Activated CD8-positive, alpha-beta memory T cell treated with anti-CD3 and anti-CD28 coated beads, Interleukin-2, amount 50 U/mL, for 1 hour (primary cell): ENCODE results near the gene NR2F1.

ENCODE experiments used
- DNase-seq: peaks from one replicate; pipeline ENCODE4 v3.0.0-alpha.2; 2020; ENCODE audit errors: extremely low read depth

Gene NR2F1

DNA sequence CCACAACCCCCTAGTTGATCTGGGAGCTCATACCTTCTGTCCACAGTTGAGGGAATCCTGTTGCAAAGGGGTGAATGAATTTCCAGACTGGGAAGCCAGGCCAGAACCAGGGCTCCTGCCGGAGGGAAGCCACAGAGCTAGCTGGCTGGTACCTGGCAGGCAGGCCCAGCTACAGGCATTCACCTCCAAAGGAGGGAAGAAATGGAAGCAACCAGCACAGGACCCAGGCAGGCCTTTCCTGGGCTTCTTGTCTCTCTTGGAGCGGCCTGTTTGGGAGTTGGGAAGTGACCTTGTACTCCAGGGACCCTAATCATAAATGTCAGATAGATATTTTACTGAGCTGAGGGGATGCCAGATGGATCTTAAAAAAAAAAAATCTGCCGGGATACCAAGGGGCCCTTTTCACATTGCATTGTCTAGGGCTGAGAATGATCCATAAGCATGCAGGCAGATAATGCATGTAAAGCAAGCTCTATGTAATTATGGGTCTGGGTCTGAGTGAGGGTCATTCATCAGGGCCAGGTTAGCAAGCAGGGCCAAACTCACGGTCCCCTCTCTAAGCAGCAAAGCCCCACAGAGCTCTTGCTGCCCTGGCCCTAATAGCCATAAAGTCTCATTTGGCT lies 8.4 kb downstream of the NR2F1 start:
- DNase-seq = no peak

DNA sequence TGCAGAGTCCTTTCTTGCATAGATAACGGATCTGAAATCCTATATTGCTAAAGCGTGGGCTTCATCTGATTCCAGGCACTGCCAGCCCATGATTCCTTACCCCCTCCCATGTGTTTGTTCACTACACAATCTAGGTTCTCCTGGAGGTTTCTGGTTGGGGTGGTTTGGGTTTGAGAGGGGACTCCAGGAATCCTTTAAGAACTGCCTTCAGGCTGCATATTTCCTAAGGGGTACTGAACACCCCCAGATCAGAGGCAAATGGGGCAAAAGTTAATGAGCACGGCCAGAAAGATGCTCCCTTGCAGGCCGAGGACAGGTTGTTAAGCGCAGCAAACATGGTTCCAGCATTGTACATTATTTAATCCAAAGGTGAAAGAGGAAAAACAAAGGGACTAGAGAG lies 9.9 kb downstream of the NR2F1 start:
- no peak for DNase-seq

- no peak for DNase-seq
Measured at GRCh38 chr5:93593476-93594131, 10.6 kb downstream of the NR2F1 start.

DNA sequence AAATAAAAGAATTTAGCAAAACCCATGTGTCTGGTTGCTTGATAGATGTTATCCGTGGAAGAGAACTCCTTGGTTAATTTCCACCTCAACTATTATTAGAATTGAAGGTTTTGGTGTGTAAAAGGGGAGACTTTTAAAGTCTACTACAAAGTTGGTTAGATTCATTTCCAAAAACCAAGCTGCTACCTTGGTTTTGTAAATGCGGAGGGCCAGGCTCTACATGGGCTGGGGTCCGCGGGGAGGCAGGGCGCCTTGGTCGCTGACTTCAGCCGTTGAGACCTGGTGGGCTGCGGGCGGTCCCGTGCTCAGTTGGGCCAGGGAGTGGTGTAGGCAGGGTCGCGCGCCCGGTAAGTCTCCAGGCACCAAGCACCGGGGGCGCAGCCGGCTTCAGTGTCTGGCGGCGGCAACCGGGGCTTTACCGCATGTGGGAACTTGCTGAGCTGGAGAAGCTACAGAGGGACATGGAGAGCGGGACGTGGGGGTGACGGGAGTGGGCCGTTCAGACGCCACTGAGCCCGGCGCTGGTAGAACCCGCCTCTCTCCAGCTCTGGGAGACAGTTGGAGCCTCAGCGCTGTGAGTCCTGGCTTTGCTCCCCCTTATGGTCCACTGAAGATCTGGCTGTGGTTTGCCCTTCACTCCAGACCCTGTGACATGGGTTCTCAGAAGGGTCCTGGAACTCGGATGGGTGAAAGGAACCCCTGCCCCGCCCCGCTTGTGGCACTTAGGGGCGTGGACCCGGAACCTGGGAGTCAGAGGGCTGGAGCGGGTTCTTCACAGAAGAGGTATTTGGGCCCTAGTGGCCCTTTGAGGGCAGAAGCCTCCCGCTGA lies 11.8 kb downstream of the NR2F1 start:
- DNase-seq = no peak

- DNase-seq = no peak
Measured at GRCh38 chr5:93595420-93596147, 12.6 kb downstream of the NR2F1 start.

DNA sequence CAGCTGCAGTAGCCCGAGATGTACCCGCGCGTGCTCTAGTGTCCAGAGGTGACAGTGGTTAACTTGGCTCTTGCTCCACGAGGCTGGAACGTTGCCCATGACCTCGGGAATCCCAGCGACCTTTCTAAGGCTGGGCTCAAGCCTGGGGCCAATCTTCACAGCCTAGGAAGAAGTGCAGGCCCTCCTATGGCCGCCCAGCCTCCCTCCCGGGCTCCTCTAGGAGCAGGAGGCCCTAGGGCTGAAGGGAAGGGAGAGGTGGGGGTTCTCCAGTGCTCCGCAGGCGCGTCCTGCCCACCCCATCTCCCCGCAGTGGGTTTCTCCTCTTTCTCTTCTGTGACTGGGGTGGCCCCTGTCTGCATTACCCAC lies 13.3 kb downstream of the NR2F1 start:
- no peak for DNase-seq

- DNase-seq = no peak
Measured at GRCh38 chr5:93596676-93597490, 13.9 kb downstream of the NR2F1 start.

DNA sequence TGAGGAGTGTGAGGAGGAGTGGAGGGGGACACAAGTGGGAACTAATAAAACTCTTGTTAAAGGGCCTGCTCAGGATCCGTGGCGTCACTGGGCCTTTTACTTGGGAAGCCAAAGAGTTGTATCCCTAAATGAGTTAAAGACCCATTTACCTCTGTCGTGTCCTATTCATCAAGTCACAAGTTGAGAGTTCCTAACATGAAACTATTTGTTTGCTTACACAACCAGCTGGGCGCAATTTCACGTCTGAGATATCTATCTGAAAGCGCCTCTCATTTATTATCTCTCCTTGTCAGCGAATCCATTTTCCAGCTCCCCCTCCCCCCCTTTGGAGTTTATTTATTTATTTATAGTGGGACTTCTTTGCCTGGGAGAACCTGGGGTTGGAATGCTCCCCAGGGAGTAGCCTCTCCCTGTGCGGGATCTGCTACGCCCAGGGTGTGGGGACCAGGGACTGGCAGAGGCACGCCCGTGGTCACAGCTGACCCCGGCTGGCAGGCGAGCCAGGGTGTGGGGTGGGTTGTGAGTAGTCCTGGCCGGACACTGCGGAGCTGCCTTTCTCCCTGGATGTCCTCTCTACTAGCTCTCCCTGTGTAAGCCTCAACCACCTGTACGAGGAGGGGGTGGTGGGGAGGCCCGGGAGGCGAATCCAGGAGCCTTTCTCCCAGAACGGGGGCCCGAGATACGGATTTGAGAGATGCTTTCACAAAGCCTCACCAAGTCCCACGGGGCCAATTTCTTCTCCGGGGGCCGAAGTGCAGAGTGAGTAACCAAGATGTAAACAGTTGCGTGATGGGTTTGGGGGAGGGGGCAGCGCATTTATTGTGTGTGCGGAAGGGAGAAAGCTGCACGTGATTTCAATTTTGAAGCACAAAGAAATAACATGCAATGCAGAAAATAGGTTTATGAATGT lies 15.3 kb downstream of the NR2F1 start:
- no peak for DNase-seq

DNA sequence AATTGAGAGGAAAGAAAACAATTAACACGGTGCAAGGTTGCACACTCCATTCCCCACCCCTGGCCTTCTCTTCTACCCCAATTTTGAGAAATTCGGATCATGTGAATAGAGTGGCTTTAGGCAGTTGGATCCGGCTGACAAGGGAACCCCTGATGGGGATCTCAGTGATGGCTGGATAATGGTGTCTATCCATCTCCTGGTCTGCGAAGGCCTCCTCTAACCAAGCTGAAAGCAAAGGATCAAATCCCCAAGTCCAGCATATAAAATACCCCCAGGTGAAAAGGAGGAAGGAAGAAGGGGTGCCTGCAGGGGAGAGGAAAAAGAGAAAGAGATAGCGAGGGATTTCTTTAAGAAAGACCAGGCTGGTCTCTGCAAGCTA lies 16.0 kb downstream of the NR2F1 start:
- DNase-seq = no peak

- no peak for DNase-seq
Measured at GRCh38 chr5:93599399-93600120, 16.5 kb downstream of the NR2F1 start.

- DNase-seq = no peak
Measured at GRCh38 chr5:93600409-93601070, 17.5 kb downstream of the NR2F1 start.

DNA sequence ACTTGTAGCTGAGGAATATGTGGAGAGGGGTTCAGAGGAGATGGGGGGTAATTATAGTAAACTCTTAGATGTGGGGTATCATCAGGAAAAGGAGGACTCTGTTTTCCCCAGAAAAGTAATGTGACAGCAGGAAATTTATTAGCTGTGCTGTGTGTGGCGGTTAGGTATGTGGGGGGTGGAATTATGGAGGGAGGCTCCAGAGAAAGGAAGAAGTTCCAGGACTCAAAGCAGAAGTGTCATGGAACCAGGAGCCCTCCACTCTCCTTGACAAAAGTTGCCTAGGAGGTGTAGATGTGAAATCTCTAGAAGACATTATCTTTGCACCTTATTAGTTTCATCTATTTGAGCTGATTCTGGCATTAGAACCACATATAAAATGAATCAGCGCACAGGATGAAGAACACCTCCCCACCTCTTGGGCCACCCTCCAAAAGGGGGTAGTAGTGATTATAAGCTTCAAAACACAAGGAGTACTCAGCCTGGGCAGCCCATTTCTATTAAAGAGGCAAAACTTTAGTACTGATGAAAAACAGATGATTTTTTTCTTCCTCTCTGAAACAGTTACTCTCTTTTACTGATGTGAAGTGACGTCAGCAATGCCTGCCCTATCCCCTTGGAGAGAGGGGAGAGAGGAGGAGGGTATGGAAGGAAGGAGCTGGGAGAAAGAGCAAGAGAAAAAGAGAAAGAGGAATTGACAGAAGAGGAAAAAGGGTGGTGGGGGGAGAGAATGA lies 18.2 kb downstream of the NR2F1 start:
- no peak for DNase-seq

DNA sequence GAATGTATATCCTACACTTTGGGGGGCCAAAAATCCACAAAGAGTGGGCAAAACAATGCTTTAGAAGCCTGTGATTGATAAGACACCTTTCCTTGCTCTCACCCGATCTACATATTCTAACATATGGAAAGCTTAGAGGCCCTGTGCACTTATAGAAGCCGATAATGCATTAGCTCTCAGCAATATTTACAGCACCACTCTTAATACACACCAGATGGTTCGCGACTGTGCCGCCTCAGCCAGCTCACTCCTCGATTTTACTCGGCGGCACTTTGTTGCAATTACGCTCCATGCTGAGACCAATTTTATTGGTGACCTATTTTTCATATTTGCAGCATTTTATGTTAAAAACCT lies 18.8 kb downstream of the NR2F1 start:
- DNase-seq = no peak

DNA sequence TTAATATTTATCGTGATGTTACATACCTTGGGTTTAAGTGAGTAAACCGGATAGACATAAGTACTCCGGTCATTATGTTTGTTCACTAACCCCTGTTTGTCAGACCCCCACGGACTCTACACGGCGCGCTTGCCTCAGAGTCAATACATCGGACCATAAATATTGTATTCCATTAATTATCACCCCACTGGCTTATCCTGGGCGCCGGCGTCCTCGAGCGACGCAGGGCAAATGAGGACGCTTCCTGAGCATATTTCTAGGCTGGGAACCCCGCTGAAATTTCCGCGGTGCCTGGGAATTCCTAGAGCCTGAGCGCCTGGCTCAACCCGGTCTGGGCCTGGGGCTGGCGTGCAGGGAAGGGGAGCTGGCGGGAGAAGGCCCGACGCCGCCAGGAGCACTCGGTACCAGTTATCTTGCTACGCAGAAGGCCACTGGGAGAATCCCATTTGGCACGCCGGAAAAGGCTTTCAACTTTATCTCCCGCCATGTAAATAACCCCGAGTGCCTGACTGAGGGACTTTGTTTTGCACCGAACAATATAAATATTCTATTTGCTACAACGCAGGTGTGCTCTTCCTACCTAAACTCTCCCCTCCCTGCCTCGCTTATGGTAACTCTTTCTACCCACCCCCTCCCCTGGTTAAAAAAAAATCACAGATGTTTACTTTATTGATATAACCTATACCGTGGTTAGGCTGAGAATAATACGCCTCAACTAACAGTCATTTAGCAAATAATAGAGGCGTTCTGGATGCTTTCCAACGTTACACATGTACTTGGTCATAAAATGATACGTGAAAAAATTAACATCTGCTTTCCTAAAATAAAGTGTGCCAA lies 19.4 kb downstream of the NR2F1 start:
- no peak for DNase-seq

- no peak for DNase-seq
Measured at GRCh38 chr5:93603078-93603792, 20.2 kb downstream of the NR2F1 start.

DNA sequence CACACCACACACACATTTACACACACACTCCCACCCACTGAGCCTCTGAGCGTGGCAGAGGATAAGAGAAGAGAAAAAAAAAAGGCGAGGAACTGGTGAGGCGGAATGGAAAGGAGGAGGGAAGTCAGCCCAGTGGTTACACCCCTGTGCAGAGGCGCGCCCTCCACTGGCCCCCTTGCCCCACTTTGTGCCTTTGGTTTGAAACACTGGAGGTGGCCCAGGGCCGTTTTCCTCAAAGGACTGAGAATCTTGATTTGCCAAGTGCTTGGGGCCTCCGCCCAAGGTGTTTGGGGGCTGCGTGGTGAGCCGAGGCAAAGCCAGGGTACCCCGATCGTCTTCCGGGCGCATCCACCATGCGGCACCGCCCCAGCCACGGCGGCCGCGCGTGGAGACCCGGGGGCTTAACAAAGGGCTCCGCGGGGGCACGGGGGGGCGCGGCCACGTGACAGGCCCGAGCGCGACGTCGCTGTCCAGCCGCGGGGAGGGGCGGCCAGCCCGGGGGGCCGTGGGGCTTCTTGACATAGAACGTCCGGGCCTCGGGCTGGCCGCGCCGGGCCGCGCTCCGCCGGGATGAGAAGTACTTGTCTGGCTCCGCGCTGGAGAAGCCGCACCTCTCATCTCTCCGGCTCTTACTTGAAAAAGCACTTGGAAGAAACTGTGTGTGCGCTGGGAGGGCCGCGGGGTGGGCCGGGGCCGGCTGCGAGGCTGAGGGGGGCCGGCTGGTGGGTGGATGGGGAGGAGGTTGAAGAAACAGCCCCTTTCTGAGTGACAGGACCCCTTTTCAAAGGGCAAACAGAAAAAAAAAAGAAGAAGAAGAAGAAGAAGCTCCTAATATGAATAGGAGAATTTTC lies 21.0 kb downstream of the NR2F1 start:
- DNase-seq = no peak
